SK-N-SH treated with all-trans-retinoic acid at 6 μM for 48 hours (cell line): ENCODE data around the gene VPS13C.

Experiments used
- ATAC-seq: fragments of 200-7000 bp; cut with Tn5 transposase; 3 replicates; pipeline ENCODE4 v1.9.1; 2020; ENCODE audit warnings: mild to moderate bottlenecking, moderate library complexity
- ARNTL ChIP-seq: fragments of 450-650 bp; formaldehyde crosslinking; IDR thresholded peaks from 2 replicates; pipeline ENCODE4 v1.5.0; 2020; ENCODE audit warnings: low read depth, mild to moderate bottlenecking, moderate library complexity, borderline replicate concordance
- BACH2 ChIP-seq: fragments of 250-450 bp; sonication (Bioruptor Pico); IDR thresholded peaks from 2 replicates; pipeline ENCODE4 v1.9.0; 2021; ENCODE audit warnings: mild to moderate bottlenecking, borderline replicate concordance
- CREB5 ChIP-seq: fragments of 250-450 bp; sonication (Bioruptor Pico); IDR thresholded peaks from 2 replicates; pipeline ENCODE4 v1.5.1; 2020; ENCODE audit warnings: low read depth, mild to moderate bottlenecking, moderate library complexity
- CSDC2 ChIP-seq: fragments of 250-450 bp; sonication (Bioruptor Pico); IDR thresholded peaks from 2 replicates; pipeline ENCODE4 v1.5.0; 2020; ENCODE audit warnings: mild to moderate bottlenecking, moderate library complexity
- CSRNP3 ChIP-seq: fragments of 250-450 bp; sonication (Bioruptor Pico); IDR thresholded peaks from 2 replicates; pipeline ENCODE4 v1.5.1; 2021; ENCODE audit warnings: mild to moderate bottlenecking, moderate library complexity
- ESRRG ChIP-seq: fragments of 250-450 bp; sonication (Bioruptor Pico); IDR thresholded peaks from 2 replicates; pipeline ENCODE4 v1.6.1; 2021; ENCODE audit warnings: mild to moderate bottlenecking
- GLIS3 ChIP-seq: fragments of 250-450 bp; sonication (Bioruptor Pico); IDR thresholded peaks from 2 replicates; pipeline ENCODE4 v1.5.0; 2020; ENCODE audit warnings: mild to moderate bottlenecking, moderate library complexity
- ISL1 ChIP-seq: fragments of 250-450 bp; sonication (Bioruptor Pico); IDR thresholded peaks from 2 replicates; pipeline ENCODE4 v2.1.2; 2022; ENCODE audit warnings: mild to moderate bottlenecking, moderate library complexity
- OSR1 ChIP-seq: fragments of 250-450 bp; sonication (Bioruptor Pico); IDR thresholded peaks from 2 replicates; pipeline ENCODE4 v1.8.0; 2022; ENCODE audit warnings: moderate library complexity, mild to moderate bottlenecking, inconsistent platforms
- PATZ1 ChIP-seq: fragments of 250-450 bp; sonication (Bioruptor Pico); IDR thresholded peaks from 2 replicates; pipeline ENCODE4 v1.8.0; 2020; ENCODE audit warnings: mild to moderate bottlenecking, moderate library complexity, borderline replicate concordance
- POU6F1 ChIP-seq: fragments of 250-450 bp; sonication (Bioruptor Pico); IDR thresholded peaks from 2 replicates; pipeline ENCODE4 v1.8.0; 2021; ENCODE audit warnings: low read depth, mild to moderate bottlenecking, moderate library complexity, borderline replicate concordance
- PPARA ChIP-seq: fragments of 250-450 bp; sonication (Bioruptor Pico); IDR thresholded peaks from 2 replicates; pipeline ENCODE4 v1.5.0; 2020; ENCODE audit warnings: mild to moderate bottlenecking, borderline replicate concordance
- RARB ChIP-seq: fragments of 250-450 bp; sonication (Bioruptor Pico); IDR thresholded peaks from 2 replicates; pipeline ENCODE4 v1.8.0; 2021; ENCODE audit warnings: mild to moderate bottlenecking, moderate library complexity
- SNAI2 ChIP-seq: fragments of 250-450 bp; sonication (Bioruptor Pico); IDR thresholded peaks from 2 replicates; pipeline ENCODE4 v1.5.0; 2020; ENCODE audit warnings: mild to moderate bottlenecking, moderate library complexity
- TCF4 ChIP-seq: fragments of 250-450 bp; sonication (Bioruptor Pico); IDR thresholded peaks from 2 replicates; pipeline ENCODE4 v1.8.0; 2021; ENCODE audit warnings: mild to moderate bottlenecking, moderate library complexity, borderline replicate concordance
- TOX ChIP-seq: fragments of 250-450 bp; sonication (Bioruptor Pico); IDR thresholded peaks from 2 replicates; pipeline ENCODE4 v1.8.0; 2021; ENCODE audit warnings: mild to moderate bottlenecking, moderate library complexity, borderline replicate concordance
- TSHZ2 ChIP-seq: fragments of 250-450 bp; sonication (Bioruptor Pico); IDR thresholded peaks from 2 replicates; pipeline ENCODE4 v1.5.0; 2020; ENCODE audit warnings: mild to moderate bottlenecking, moderate library complexity
- ZC3H10 ChIP-seq: fragments of 250-450 bp; sonication (Bioruptor Pico); IDR thresholded peaks from 2 replicates; pipeline ENCODE4 v1.5.1; 2021; ENCODE audit warnings: mild to moderate bottlenecking, moderate library complexity
- ZFP3 ChIP-seq: fragments of 250-450 bp; sonication (Bioruptor Pico); IDR thresholded peaks from 2 replicates; pipeline ENCODE4 v1.5.0; 2020; ENCODE audit warnings: mild to moderate bottlenecking, moderate library complexity
- ZFP30 ChIP-seq: fragments of 450-650 bp; formaldehyde crosslinking; IDR thresholded peaks from 2 replicates; pipeline ENCODE4 v1.5.0; 2022; ENCODE audit warnings: mild to moderate bottlenecking, moderate library complexity
- ZNF70 ChIP-seq: fragments of 450-650 bp; formaldehyde crosslinking; IDR thresholded peaks from 2 replicates; pipeline ENCODE4 v1.5.0; 2020; ENCODE audit warnings: mild to moderate bottlenecking, moderate library complexity
- ZNF8 ChIP-seq: fragments of 450-650 bp; formaldehyde crosslinking; IDR thresholded peaks from 2 replicates; pipeline ENCODE4 v1.5.0; 2020; ENCODE audit warnings: mild to moderate bottlenecking, moderate library complexity

VPS13C gene

GRCh38 chr15:62090988-62091387 is 30.7 kb upstream of the VPS13C start:
- ATAC-seq: no peak
- TF ChIP-seq CREB5 (CRISPR knock-in tag) (no peak), POU6F1 (CRISPR knock-in tag) (no peak), ARNTL (CRISPR knock-in tag) (no peak), ZNF70 (CRISPR knock-in tag) (no peak), OSR1 (CRISPR knock-in tag) (no peak), ZFP3 (CRISPR knock-in tag) (no peak), TCF4 (CRISPR knock-in tag) (no peak), TOX (CRISPR knock-in tag) (no peak), TSHZ2 (CRISPR knock-in tag) (no peak), ZFP30 (CRISPR knock-in tag) (no peak), PATZ1 (no peak), ZNF8 (CRISPR knock-in tag) (no peak), ZC3H10 (CRISPR knock-in tag) (no peak), BACH2 (CRISPR knock-in tag) (no peak), RARB (CRISPR knock-in tag) (no peak), ISL1 (no peak), CSDC2 (no peak), GLIS3 (no peak), PPARA (CRISPR knock-in tag) (no peak), CSRNP3 (CRISPR knock-in tag) (no peak)
- TF ChIP-seq, all 23 proteins: peak for 0

- no peak for ATAC-seq
- TF ChIP-seq ZNF70 (CRISPR knock-in tag): no peak
- TF ChIP-seq ZNF8 (CRISPR knock-in tag): no peak
- no peak for TF ChIP-seq GLIS3
- no peak for TF ChIP-seq CREB5 (CRISPR knock-in tag)
- no peak for TF ChIP-seq PPARA (CRISPR knock-in tag)
- TF ChIP-seq TSHZ2 (CRISPR knock-in tag): no peak
- no peak for TF ChIP-seq POU6F1 (CRISPR knock-in tag)
- no peak for TF ChIP-seq RARB (CRISPR knock-in tag)
- no peak for TF ChIP-seq ZFP3 (CRISPR knock-in tag)
- no peak for TF ChIP-seq CSRNP3 (CRISPR knock-in tag)
- no peak for TF ChIP-seq SNAI2 (CRISPR knock-in tag)
- no peak for TF ChIP-seq ARNTL (CRISPR knock-in tag)
- TF ChIP-seq BACH2 (CRISPR knock-in tag): no peak
- TF ChIP-seq ZC3H10 (CRISPR knock-in tag): no peak
- TF ChIP-seq ZFP30 (CRISPR knock-in tag): no peak
- TF ChIP-seq ISL1: no peak
- no peak for TF ChIP-seq OSR1 (CRISPR knock-in tag)
- no peak for TF ChIP-seq ESRRG (CRISPR knock-in tag)
Observed at GRCh38 chr15:62089616-62090015, 29.4 kb upstream of the VPS13C start.
